ENCODE measurements around the gene TMEM100. TPM values are rescaled to one million over a fixed set of nuclear protein-coding genes. Genes with fewer than 3 reads are reported as not detected.

TMEM100 gene
- total and polyA plus RNA-seq, 5 donors = 13.2 to 37.2 (median 27.6) TPM

DNA sequence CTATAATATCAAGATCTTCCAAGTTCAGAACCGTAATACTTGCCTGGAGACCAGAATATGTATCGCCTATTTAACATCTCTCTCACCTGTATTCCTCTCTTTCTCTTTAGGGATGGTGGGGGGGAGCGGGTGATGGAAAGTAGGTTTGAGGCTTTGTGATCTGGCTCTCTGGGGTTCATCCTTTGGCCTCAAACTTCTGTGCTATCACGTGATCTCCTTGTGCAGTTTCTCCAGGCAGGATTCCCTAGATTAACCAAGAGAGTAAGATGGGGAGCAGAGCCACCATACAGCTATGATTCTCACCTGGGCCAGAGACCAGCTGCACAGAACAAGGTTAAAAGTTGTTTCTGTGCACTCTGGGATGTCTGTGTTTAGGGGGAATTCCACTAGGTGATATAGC is 5.2 kb downstream of the TMEM100 start:
- intact Hi-C loops (cut with DNase I) = loop anchor here in 3 of 4 donors (5.0 to 10.0 kb wide), 3 partner anchors 55 to 193 kb away; no protein-coding TSS in a partner anchor
- ATAC-seq (no peak), DNase-seq (no peak)
- Histone ChIP-seq H3K4me3 (ENCODE audit: low read length) (no peak overlapping the region), H3K27ac (ENCODE audit: low read length) (no peak overlapping the region), H3K27me3 (ENCODE audit: control insufficient read depth, insufficient read depth) (no peaks in the 10 kb centered on the region), H3K9me3 (ENCODE audit: control insufficient read depth, low read length) (no peaks in the 10 kb centered on the region), H3K4me1 (ENCODE audit: control insufficient read depth, insufficient read depth, low read length) (no peaks in the 10 kb centered on the region)
- 93% methylated on average over 4 of the region's 4 CpGs for WGBS

DNA sequence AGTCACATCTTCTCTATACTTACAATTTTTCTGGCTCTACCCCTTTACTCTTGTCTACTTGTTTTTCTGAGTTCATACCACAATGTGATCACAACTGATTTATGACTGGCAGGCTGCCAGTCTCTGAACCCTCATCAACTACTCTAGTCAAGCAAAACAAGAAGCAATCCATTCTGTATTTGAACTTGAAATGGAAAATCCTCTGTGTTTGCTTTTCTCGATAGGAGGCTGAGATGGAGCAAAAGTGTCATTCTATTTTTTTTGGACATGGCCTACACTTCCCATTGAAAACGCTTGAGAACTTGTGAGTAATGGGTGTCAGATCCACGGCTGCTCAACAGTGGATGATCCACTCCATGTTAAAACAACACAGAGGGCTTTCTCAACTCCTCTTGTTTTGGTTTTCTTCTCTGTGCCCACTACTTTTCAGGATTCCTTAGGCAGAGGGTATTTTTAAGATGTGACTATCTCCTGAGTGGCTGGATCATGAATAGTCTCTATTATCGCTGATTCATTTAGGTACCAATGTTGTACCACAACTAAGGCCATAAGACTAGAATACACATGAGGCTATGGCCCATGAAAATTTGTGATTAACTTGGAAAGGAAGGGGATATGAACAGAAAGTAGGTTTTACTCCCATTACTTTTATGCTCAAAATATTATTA is 11.7 kb downstream of the TMEM100 start:
- no peak overlapping the region for H3K4me3 ChIP-seq (ENCODE audit: low read length)
- H3K4me1 ChIP-seq (ENCODE audit: control insufficient read depth, insufficient read depth, low read length) = peaks cover 1% of the 10 kb centered on the region
- no peaks in the 10 kb centered on the region for H3K27me3 ChIP-seq (ENCODE audit: control insufficient read depth, insufficient read depth)
- H3K27ac ChIP-seq (ENCODE audit: low read length) = no peak overlapping the region
- WGBS = 64% methylated on average over 4 of the region's 4 CpGs
- ATAC-seq = peak; percentile 60 to 87
- H3K9me3 ChIP-seq (ENCODE audit: control insufficient read depth, low read length) = no peaks in the 10 kb centered on the region
- DNase-seq = no peak
- intact Hi-C loops (cut with DNase I) = loop anchor here in 1 of 4 donors (10.0 kb wide), 1 partner anchor 186 kb away; no protein-coding TSS in a partner anchor

DNA sequence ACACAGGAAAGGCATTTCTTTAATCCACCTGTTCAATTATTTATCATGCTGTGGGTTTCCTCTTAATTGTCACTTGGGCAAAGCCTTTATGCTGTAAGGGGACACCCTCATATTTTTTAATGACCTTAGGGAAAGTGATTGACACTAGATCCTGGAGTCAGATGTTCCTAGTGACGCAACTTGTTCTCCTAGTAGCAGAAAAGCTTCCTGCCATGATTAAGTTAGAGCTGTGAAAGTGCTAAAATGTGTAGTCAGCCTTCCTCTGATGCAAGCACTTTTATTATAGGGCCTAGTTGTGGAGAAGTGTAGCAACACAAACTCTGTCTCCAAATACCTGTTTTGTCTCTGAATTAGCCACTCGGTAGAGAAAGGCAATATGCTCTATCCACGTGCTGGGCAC is 12.3 kb downstream of the TMEM100 start:
- intact Hi-C loops (cut with DNase I) = loop anchor here in 1 of 4 donors (10.0 kb wide), 1 partner anchor 186 kb away; no protein-coding TSS in a partner anchor

DNA sequence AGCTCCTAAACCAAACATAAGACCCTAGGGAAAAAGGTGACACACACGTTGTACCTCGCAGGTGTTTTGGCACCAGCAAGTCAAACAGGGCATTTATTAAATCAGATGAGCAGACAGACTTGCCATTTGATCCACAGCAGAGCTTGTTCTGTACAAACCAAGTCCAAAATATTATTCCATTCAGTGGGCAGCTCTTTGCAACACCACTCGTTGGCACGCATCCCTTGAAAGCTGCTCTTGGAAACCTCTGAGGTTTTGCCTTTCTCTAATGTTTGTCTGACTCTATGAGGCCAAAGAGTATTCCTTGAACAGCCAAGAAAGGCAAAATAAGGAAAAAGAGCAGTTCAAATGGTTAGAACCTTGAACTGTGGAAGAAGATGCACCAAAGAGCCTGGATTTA is 12.7 kb downstream of the TMEM100 start:
- Histone ChIP-seq H3K4me1 (ENCODE audit: control insufficient read depth, insufficient read depth, low read length) (peaks cover 1% of the 10 kb centered on the region), H3K9me3 (ENCODE audit: control insufficient read depth, low read length) (no peaks in the 10 kb centered on the region), H3K27ac (ENCODE audit: low read length) (no peak overlapping the region), H3K27me3 (ENCODE audit: control insufficient read depth, insufficient read depth) (no peaks in the 10 kb centered on the region), H3K4me3 (ENCODE audit: low read length) (no peak overlapping the region)
- ATAC-seq = no peak
- 87% methylated on average over 4 of the region's 4 CpGs for WGBS
- peak in 1 of 3 donors; percentile 68 for DNase-seq
- intact Hi-C loops (cut with DNase I) = loop anchor here in 1 of 4 donors (10.0 kb wide), 1 partner anchor 185 kb away; no protein-coding TSS in a partner anchor

More for the DNA sequence above, 12.3 kb downstream of the TMEM100 start:
- DNase-seq = no peak
- WGBS = 74% methylated on average over 3 of the region's 3 CpGs
- H3K4me3 ChIP-seq (ENCODE audit: low read length) = no peak overlapping the region
- no peaks in the 10 kb centered on the region for H3K9me3 ChIP-seq (ENCODE audit: control insufficient read depth, low read length)
- peaks cover 1% of the 10 kb centered on the region for H3K4me1 ChIP-seq (ENCODE audit: control insufficient read depth, insufficient read depth, low read length)
- H3K27me3 ChIP-seq (ENCODE audit: control insufficient read depth, insufficient read depth) = no peaks in the 10 kb centered on the region
- peak; percentile 69 to 79 for ATAC-seq
- no peak overlapping the region for H3K27ac ChIP-seq (ENCODE audit: low read length)

DNA sequence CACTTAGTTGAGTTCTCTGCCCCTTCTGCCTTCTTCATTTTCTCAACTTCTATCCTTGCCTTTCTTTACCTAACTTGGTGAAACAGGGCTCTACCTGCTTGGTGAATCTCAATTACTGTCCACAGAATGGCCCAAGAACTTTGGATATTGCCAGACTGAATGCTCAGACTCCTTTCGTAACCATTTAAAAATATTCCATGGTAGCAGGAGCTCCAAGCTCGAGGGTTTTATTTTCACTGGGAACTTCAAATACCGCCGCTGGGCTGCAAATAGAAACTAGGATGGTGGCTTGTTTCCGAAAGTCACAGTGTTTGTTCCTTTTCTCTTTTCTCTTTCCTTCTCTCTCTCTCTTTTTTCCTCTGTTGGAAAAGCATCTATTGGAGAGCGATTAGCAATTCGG is 13.2 kb downstream of the TMEM100 start:
- ATAC-seq (no peak), DNase-seq (no peak)
- intact Hi-C loops (cut with DNase I) = no loop called here
- no peaks in the 10 kb centered on the region for H3K9me3 ChIP-seq (ENCODE audit: control insufficient read depth, low read length)
- H3K27me3 ChIP-seq (ENCODE audit: control insufficient read depth, insufficient read depth) = no peaks in the 10 kb centered on the region
- no peak overlapping the region for H3K27ac ChIP-seq (ENCODE audit: low read length)
- H3K4me3 ChIP-seq (ENCODE audit: low read length) = no peak overlapping the region
- peaks cover 1% of the 10 kb centered on the region for H3K4me1 ChIP-seq (ENCODE audit: control insufficient read depth, insufficient read depth, low read length)
- 89% methylated on average over 7 of the region's 7 CpGs for WGBS

DNA sequence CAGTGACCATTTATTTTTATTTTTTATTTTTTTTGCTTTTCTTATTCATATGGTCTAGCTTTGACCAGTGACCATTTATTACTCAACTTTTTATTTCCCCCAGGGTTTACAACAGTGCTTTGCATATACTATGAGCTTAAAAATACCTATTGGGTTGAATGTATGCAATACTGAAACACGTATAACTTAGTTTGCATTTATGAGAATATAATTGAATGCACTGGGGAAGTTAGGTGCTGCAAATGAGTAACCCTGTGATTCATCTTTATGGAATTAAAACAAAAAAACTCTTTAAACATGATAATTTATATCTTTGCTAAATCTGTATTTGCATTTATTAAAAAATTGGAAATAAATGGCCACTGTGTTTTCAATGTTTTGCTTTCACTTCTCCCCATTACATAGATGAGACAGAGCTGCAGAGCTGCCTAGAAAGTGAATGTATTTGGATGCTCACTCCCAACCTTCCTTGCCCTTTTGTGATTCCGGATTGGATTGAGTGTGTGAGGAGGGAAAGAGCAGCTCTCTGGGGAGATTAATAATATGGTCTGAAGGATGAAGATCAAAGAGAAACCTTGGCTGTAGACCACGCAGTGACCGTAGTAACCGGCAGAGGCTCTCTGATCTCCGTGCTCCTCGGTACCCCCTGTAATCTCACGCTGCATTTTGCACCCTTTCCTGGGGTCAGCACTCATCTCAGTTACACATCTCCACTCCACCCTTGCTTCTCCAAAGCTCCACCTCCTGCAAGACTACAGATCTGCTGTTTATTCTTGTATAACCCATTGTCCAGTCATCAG is 14.3 kb downstream of the TMEM100 start:
- no peak overlapping the region for H3K27ac ChIP-seq (ENCODE audit: low read length)

DNA sequence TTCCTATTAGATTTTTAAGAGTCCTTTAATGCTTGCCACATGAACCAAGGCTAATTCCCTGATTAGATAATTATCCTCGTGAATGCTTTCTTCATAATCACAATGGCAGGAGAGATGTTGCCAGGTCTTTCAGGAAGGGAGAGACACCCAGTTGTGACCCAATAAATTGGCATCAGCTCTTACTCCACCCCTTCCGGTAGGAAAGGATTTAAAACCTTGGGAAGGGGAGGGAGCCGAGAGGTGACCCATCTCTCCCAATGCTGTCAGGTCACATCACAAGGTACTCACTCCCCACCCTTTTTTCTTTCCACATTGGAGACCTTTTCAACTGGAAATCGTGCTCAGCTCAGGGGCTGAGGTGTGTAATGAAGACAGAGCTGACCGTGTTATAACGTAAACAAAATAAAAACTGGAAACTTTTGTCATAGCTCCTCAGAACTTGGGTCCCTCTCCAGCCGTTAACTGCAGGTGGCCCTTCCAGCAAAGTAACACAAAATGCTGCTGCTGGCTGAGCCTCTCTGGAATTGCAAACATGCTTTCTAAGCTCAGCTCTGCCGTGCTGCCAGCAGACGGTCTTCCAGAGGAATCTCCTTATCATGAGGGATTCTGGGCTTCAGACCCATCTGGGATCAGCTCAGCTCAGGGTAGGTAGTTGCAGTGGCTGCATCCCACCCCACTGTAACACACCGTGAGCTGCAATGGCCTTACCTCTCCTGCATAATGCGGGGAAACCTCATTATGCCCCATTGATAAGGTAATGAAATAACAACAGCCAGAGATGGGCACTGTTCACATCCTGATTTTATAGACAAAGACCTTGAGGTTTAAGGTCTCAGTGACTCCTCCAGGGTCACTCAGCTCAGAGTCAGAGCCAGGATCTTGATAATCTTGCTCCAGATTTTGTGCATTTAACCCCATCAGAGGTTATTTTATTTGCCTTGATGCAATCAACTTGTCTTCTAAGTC is 15.6 kb downstream of the TMEM100 start:
- Histone ChIP-seq H3K27me3 (ENCODE audit: control insufficient read depth, insufficient read depth) (no peaks in the 10 kb centered on the region), H3K9me3 (ENCODE audit: control insufficient read depth, low read length) (no peaks in the 10 kb centered on the region), H3K4me3 (ENCODE audit: low read length) (no peak overlapping the region), H3K27ac (ENCODE audit: low read length) (no peak overlapping the region), H3K4me1 (ENCODE audit: control insufficient read depth, insufficient read depth, low read length) (peaks cover 1% of the 10 kb centered on the region)
- peak; percentile 21 to 77 for ATAC-seq
- intact Hi-C loops (cut with DNase I) = no loop called here
- 31% methylated on average over 11 of the region's 11 CpGs for WGBS
- DNase-seq = no peak

More for the DNA sequence above, 14.3 kb downstream of the TMEM100 start:
- no peaks in the 10 kb centered on the region for H3K9me3 ChIP-seq (ENCODE audit: control insufficient read depth, low read length)
- DNase-seq = no peak
- ATAC-seq = peak in 1 of 2 donors; percentile 27
- intact Hi-C loops (cut with DNase I) = no loop called here
- H3K4me3 ChIP-seq (ENCODE audit: low read length) = no peak overlapping the region
- 31% methylated on average over 8 of the region's 8 CpGs for whole genome bisulfite sequencing
- H3K27me3 ChIP-seq (ENCODE audit: control insufficient read depth, insufficient read depth) = no peaks in the 10 kb centered on the region
- H3K4me1 ChIP-seq (ENCODE audit: control insufficient read depth, insufficient read depth, low read length) = peaks cover 1% of the 10 kb centered on the region

DNA sequence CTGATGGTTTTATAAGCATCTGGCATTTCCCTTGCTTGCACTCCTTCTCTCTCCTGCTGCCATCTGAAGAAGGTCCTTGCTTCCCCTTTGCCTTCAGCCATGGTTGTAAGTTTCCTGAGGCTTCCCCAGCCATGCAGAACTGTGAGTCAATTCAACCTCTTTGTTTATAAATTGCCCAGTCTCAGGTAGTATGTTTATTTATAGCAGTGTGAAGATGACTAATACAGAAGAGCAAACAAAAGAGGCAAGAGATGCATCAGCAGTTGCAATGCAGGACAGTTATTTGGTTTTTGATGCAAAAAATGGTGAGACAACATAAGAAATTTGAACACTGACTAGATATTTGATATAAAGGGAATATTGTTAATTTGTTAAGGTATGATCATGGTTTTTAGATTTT is 16.8 kb downstream of the TMEM100 start:
- intact Hi-C loops (cut with DNase I) = no loop called here
- H3K27me3 ChIP-seq (ENCODE audit: control insufficient read depth, insufficient read depth) = no peaks in the 10 kb centered on the region
- peaks cover 1% of the 10 kb centered on the region for H3K4me1 ChIP-seq (ENCODE audit: control insufficient read depth, insufficient read depth, low read length)
- no peaks in the 10 kb centered on the region for H3K9me3 ChIP-seq (ENCODE audit: control insufficient read depth, low read length)
- DNase-seq (no peak), ATAC-seq (no peak)
- no peak overlapping the region for H3K27ac ChIP-seq (ENCODE audit: low read length)
- no peak overlapping the region for H3K4me3 ChIP-seq (ENCODE audit: low read length)

DNA sequence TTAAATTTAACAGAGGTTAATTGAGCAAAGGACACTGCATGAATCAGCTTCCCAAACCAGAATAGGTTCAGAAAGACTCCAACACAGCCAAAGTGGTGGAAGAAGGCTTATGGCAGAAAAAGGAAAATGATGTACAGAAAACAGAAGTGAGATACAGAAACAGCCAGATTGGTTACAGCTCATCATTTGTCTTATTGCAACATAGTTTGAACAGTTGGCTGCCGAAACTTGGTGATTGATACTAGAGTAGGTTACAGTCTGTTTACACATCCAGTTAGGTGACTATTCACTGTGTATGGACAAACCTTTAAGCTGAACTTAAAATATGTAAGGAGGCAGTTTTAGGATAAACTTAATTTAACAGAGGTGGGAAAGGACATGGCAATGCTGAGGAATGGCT is 18.3 kb downstream of the TMEM100 start:
- intact Hi-C loops (cut with DNase I) = no loop called here
- WGBS = 77% methylated on average over 1 of the region's 1 CpG
- peaks cover 1% of the 10 kb centered on the region for H3K4me1 ChIP-seq (ENCODE audit: control insufficient read depth, insufficient read depth, low read length)

DNA sequence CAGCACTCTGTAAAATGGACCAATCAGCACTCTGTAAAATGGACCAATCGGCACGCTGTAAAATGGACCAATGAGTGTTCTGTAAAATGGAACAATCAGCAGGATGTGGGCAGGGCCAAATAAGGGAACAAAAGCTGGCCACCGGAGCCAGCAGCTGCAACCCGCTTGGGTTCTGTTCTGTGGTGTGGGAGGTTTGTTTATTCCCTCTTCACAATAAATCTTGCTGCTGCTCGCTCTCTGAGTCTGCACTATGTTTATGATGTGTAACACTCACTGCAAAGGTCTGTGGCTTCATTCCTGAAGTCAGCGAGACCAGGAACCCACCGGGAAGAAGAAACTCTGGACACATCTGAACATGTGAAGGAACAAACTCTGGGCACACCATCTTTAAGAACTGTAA is 20.5 kb downstream of the TMEM100 start:
- ATAC-seq (no peak), DNase-seq (no peak)
- Histone ChIP-seq H3K9me3 (ENCODE audit: control insufficient read depth, low read length) (no peaks in the 10 kb centered on the region), H3K27ac (ENCODE audit: low read length) (no peak overlapping the region), H3K27me3 (ENCODE audit: control insufficient read depth, insufficient read depth) (no peaks in the 10 kb centered on the region), H3K4me1 (ENCODE audit: control insufficient read depth, insufficient read depth, low read length) (no peaks in the 10 kb centered on the region), H3K4me3 (ENCODE audit: low read length) (no peak overlapping the region)
- 87% methylated on average over 7 of the region's 7 CpGs for WGBS
- intact Hi-C loops (cut with DNase I) = no loop called here

More for the DNA sequence above, 18.3 kb downstream of the TMEM100 start:
- H3K27ac ChIP-seq (ENCODE audit: low read length) = no peak overlapping the region
- H3K4me3 ChIP-seq (ENCODE audit: low read length) = no peak overlapping the region
- ATAC-seq (no peak), DNase-seq (no peak)
- H3K9me3 ChIP-seq (ENCODE audit: control insufficient read depth, low read length) = no peaks in the 10 kb centered on the region
- no peaks in the 10 kb centered on the region for H3K27me3 ChIP-seq (ENCODE audit: control insufficient read depth, insufficient read depth)
